Cardiac muscle cell (in vitro differentiated cells and primary cell): ENCODE data around the gene AHCYL2. TPM values are rescaled to one million over a fixed set of nuclear protein-coding genes. Genes with fewer than 3 reads are reported as not detected.
"Not testable (repeated sequence)": the region's sequence is repeated elsewhere in the genome, so short reads cannot be mapped to it uniquely, and the experiment has no call there.

Experiments used
- DNase-seq, 2 donors: peaks; one replicate each; pipeline versions ENCODE4 v3.0.0 to v3.0.0-alpha.2; 2010 to 2017; ENCODE audit warnings: low read depth in 1 of 2, low spot score in 1 of 2
- H3K27ac ChIP-seq: fragments of 200-600 bp; sonication (generic); 2 replicates; pipeline ENCODE4 v1.5.1; 2016
- H3K27me3 ChIP-seq: fragments of 200-600 bp; sonication (generic); 2 replicates; pipeline ENCODE4 v1.6.0; 2016; ENCODE audit warnings: control low read depth
- H3K36me3 ChIP-seq: fragments of 200-600 bp; sonication (generic); 2 replicates; pipeline ENCODE4 v1.5.1; 2016; ENCODE audit warnings: control low read depth
- H3K4me1 ChIP-seq: fragments of 200-600 bp; sonication (generic); 2 replicates; pipeline ENCODE4 v1.8.1; 2017; ENCODE audit warnings: low read depth, mild to moderate bottlenecking, mixed run types
- H3K4me3 ChIP-seq: fragments of 200-600 bp; sonication (generic); 2 replicates; pipeline ENCODE4 v1.5.1; 2016; ENCODE audit warnings: mild to moderate bottlenecking
- H3K9me3 ChIP-seq: fragments of 200-600 bp; sonication (generic); 2 replicates; pipeline ENCODE4 v1.5.1; 2017; ENCODE audit warnings: low read depth, mild to moderate bottlenecking, control low read depth
- polyA plus RNA-seq: library from polyadenylated mRNA; unstranded; fragments of >200 nt; fragmentation: Nextera tagmentation; extraction: Ambion mirVana; gene quantifications from 2 replicates; pipeline ENCODE4 v1.2.1, GENCODE V29; 2016
- total RNA-seq: library from RNA; depleted of rRNA; stranded (reverse); fragments of >200 nt; gene quantifications from 2 replicates; pipeline ENCODE4 v1.2.3, GENCODE V29; 2016
- TF ChIP-seq, protein P1 (sequence below): IDR thresholded peaks from 2 replicates; pipeline ENCODE4 v1.5.1; 2012; ENCODE audit warnings: low read depth, mild to moderate bottlenecking, low read length

The AHCYL2 gene
- total and polyA plus RNA-seq, 2 experiments from 2014 or later: 28.5 to 30.8 TPM

GRCh38 chr7:129218514-129219062 is 6.2 kb upstream of the AHCYL2 start:
- no peaks in the 10 kb centered on the region for H3K27me3 ChIP-seq
- peaks cover 3% of the 10 kb centered on the region for H3K4me1 ChIP-seq
- peak; percentile 87 to 90 for DNase-seq
- H3K4me3 ChIP-seq: no peak overlapping the region
- no peak overlapping the region for H3K27ac ChIP-seq
- H3K36me3 ChIP-seq: no peaks in the 10 kb centered on the region
- no peaks in the 10 kb centered on the region for H3K9me3 ChIP-seq
- TF ChIP-seq, protein P1, sequence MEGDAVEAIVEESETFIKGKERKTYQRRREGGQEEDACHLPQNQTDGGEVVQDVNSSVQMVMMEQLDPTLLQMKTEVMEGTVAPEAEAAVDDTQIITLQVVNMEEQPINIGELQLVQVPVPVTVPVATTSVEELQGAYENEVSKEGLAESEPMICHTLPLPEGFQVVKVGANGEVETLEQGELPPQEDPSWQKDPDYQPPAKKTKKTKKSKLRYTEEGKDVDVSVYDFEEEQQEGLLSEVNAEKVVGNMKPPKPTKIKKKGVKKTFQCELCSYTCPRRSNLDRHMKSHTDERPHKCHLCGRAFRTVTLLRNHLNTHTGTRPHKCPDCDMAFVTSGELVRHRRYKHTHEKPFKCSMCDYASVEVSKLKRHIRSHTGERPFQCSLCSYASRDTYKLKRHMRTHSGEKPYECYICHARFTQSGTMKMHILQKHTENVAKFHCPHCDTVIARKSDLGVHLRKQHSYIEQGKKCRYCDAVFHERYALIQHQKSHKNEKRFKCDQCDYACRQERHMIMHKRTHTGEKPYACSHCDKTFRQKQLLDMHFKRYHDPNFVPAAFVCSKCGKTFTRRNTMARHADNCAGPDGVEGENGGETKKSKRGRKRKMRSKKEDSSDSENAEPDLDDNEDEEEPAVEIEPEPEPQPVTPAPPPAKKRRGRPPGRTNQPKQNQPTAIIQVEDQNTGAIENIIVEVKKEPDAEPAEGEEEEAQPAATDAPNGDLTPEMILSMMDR: peak; percentile 84

DNA sequence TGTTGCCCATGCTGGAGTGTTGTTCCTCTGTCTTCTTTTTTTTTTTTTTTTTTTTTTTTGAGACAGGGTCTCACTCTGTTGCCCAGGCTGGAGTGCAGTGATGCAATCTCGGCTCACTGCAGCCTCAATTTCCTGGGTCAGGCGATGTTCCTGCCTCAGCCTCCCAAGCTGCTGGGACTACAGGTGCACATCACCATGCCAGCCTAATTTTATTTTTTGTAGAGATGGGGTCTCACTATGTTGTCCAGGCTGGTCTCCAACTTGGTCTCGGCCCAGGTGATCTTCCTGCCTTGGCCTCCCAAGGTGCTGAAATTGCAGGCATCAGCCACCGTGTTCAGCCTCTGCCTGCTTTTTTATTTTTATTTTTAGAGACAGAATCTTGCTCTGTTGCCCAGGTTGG is 5.7 kb upstream of the AHCYL2 start:
- H3K27ac ChIP-seq, H3K27me3 ChIP-seq, DNase-seq, H3K4me1 ChIP-seq, H3K9me3 ChIP-seq, H3K4me3 ChIP-seq, H3K36me3 ChIP-seq: not testable (repeated sequence)

- TF ChIP-seq, protein P1: no peak
- Histone ChIP-seq H3K9me3 (no peaks in the 10 kb centered on the region), H3K4me3 (no peak overlapping the region), H3K27ac (no peak overlapping the region), H3K4me1 (peaks cover 6% of the 10 kb centered on the region), H3K27me3 (no peaks in the 10 kb centered on the region), H3K36me3 (no peaks in the 10 kb centered on the region)
- peak in 1 of 2 donors; percentile 50 for DNase-seq
Observed at GRCh38 chr7:129222064-129222463, 2.8 kb upstream of the AHCYL2 start.

DNA sequence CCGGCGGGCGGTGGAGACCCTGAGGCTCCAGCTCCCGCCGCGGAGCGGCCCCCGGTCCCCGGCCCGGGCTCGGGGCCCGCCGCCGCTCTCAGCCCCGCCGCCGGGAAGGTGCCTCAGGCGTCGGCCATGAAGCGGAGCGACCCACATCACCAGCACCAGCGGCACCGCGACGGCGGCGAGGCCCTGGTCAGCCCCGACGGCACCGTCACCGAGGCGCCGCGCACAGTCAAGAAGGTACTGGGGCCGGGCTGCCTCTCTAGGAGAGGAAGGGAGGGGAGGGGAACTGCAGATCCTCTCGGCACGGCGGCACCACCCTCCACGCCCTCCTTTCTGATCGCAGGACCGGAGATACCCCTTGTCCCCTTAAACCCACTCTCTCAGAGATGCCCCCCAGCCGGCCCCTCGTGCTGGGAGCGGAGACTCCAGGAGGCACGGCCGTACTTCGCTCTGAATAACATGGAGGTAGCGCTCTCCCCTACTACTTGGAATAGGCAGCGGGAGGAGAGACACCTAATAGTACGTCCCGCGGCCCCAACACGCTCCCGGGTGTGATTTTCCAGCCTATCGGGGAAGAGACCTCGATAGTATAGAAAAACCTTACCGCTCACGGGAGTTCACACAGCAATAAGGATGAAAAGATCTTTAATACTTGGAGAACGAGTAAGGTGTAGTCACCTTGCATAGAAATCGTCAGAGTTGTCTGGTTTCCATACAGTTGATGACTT is 538 bp downstream of the AHCYL2 start:
- H3K9me3 ChIP-seq: no peaks in the 10 kb centered on the region
- H3K27ac ChIP-seq: peak overlapping the region; percentile 65
- peaks cover 6% of the 10 kb centered on the region for H3K4me1 ChIP-seq
- TF ChIP-seq, protein P1: no peak
- H3K27me3 ChIP-seq: no peaks in the 10 kb centered on the region
- peak overlapping the region; percentile 73 for H3K4me3 ChIP-seq
- DNase-seq: peak; percentile 42 to 74
- no peaks in the 10 kb centered on the region for H3K36me3 ChIP-seq

DNA sequence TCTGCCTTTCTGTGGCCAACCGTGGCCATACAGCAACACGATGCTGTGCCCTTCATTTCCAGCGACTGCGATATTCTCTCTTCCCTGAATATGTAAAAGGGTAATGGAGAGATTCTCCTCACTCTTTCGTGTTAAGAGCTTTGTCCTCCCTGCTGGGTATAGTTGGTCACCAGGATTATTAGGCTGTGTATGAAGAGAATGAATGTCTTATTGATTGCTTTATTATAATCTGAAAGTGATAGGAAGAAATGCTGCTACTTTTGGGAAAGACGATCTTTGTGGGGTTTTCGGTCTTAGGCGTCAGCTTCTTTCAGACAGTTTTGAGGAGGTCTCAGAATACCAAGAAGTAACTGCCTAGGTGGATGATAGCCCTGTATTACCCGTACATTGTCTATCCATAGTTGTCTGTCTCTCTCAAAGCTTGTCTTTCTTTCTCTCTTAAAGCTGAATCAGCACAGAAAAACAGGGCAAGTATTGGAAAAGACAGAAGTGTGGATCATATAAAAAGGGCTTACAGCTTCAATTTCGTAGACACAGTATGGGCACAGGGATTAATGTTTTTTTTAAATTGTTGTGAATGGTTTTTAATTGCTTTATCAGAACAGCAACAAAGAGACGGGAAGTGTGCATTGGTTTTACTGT is 1.2 kb downstream of the AHCYL2 start:
- DNase-seq: peak; percentile 15 to 38
- H3K27ac ChIP-seq: peak overlapping the region; percentile 65
- TF ChIP-seq, protein P1: no peak
- H3K4me1 ChIP-seq: peaks cover 8% of the 10 kb centered on the region
- H3K4me3 ChIP-seq: peak overlapping the region; percentile 73
- H3K27me3 ChIP-seq: no peaks in the 10 kb centered on the region
- H3K9me3 ChIP-seq: no peaks in the 10 kb centered on the region
- H3K36me3 ChIP-seq: no peaks in the 10 kb centered on the region
